ENCODE results near the gene RYK.

DNA sequence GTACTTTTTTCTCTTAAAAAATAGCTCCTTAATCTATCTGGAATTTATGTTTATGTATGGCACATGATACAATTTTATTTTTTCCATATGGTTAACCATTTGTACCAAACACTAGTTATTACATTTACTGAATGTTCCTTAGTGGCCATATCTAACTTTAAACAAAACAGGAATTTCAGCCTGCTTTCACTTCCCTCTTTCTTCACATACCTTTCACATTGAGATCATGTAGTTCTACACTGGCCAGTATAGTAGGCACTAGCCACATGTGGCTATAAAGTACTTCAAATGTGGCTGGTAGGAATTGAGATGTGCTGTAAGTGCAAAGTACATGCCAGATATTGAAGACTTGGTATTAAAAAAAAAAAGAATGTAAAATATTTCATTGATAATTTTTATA, 4.7 kb upstream of the RYK start:
- TF ChIP-seq CTCF (IDR thresholded peaks at IDR 0.05; ENCODE audit: borderline replicate concordance, extremely low read depth, low read length, poor library complexity, severe bottlenecking) (no peak), EZH2 (IDR thresholded peaks at IDR 0.05; ENCODE audit: borderline replicate concordance, low read depth, low read length, severe bottlenecking) (no peak)
